Endothelial cell of umbilical vein (primary cell): Measurements from ENCODE around the gene CARD16. TPM values are rescaled to one million over a fixed set of nuclear protein-coding genes. Genes with fewer than 3 reads are reported as not detected.

Experiments
- BruUV-seq: library from RNA; stranded (reverse); fragments of 400-500 nt; replicated peaks from 2 replicates; lab custom pipeline; 2021; lab: Mats Ljungman, UMichigan
- CTCF ChIA-PET: fragments of 300-600, 350-600 bp; sonication (Branson Sonifier 250); formaldehyde crosslinking; loops from one replicate; lab custom pipeline; 2021; ENCODE audit warnings: antibody characterized with exemption, inconsistent platforms; lab: Charles Lee
- POLR2A ChIA-PET: fragments of 300-600, 350-600 bp; sonication (Branson Sonifier 250); formaldehyde crosslinking; loops from one replicate; lab custom pipeline; 2021; ENCODE audit warnings: antibody characterized with exemption, inconsistent platforms; lab: Charles Lee
- DNase-seq: peaks from one replicate; pipeline ENCODE4 v3.0.0-alpha.2; 2011; ENCODE audit warnings: low read depth, low spot score
- FAIRE-seq: peaks from 2 replicates; lab custom pipeline; 2011; peaks lifted over from hg19 to GRCh38; lab: Jason Lieb, UNC
- H2AFZ ChIP-seq: 2 replicates; pipeline ENCODE4 v1.6.0; 2012; ENCODE audit warnings: low read depth, low read length, control low read depth, inconsistent platforms
- H3K27ac ChIP-seq: 2 replicates; pipeline ENCODE4 v1.5.1; 2011; ENCODE audit warnings: low read depth, mild to moderate bottlenecking, control low read depth, low read length, moderate library complexity; ENCODE audit not compliant: insufficient read depth
- H3K27me3 ChIP-seq, 2 experiments: 2 replicates each; pipeline versions ENCODE4 v1.6.0 to v1.6.1; 2011; ENCODE audit warnings: low read length in 2 of 2, mixed read lengths in 1 of 2; ENCODE audit not compliant: control insufficient read depth in 2 of 2, insufficient read depth in 2 of 2
- H3K36me3 ChIP-seq, 2 experiments: 2 replicates in 1 of 2; 3 replicates in 1 of 2; pipeline ENCODE4 v1.5.1; 2011; ENCODE audit warnings: low read length in 2 of 2, mild to moderate bottlenecking in 1 of 2, moderate library complexity in 1 of 2; ENCODE audit not compliant: control insufficient read depth in 2 of 2, insufficient read depth in 2 of 2; ENCODE audit errors: extremely low read depth in 1 of 2
- H3K4me1 ChIP-seq: 3 replicates; pipeline ENCODE4 v1.5.1; 2011; ENCODE audit warnings: mild to moderate bottlenecking, low read length; ENCODE audit not compliant: control insufficient read depth, insufficient read depth; ENCODE audit errors: extremely low read depth
- H3K4me2 ChIP-seq: 2 replicates; pipeline ENCODE4 v1.6.1; 2011; ENCODE audit warnings: low read length, control low read depth, mixed read lengths; ENCODE audit not compliant: insufficient read depth
- H3K4me3 ChIP-seq, 3 experiments: fragments of 200-600 bp in 1 of 3; sonication (generic), shearing (Covaris generic) in 1 of 3; replicated peaks in 1 of 3; 2 replicates each; pipeline ENCODE4 v1.5.1; 2011 to 2016; ENCODE audit warnings: control low read depth in 3 of 3, low read length in 3 of 3, mild to moderate bottlenecking in 2 of 3, inconsistent platforms in 1 of 3, low read depth in 1 of 3, moderate library complexity in 1 of 3; ENCODE audit not compliant: insufficient read depth in 1 of 3
- H3K79me2 ChIP-seq: 2 replicates; pipeline ENCODE4 v1.6.0; 2012; ENCODE audit warnings: low read length, inconsistent platforms; ENCODE audit not compliant: control insufficient read depth, insufficient read depth
- H3K9ac ChIP-seq: replicated peaks from 2 replicates; pipeline ENCODE3; 2011; ENCODE audit warnings: low read length, control low read depth; ENCODE audit not compliant: insufficient read depth; ENCODE audit errors: extremely low read depth
- H3K9me1 ChIP-seq: replicated peaks from 3 replicates; pipeline ENCODE4 v1.6.0; 2011; ENCODE audit warnings: mild to moderate bottlenecking, low read length; ENCODE audit not compliant: control insufficient read depth, insufficient read depth; ENCODE audit errors: extremely low read depth
- H3K9me3 ChIP-seq: replicated peaks from 2 replicates; pipeline ENCODE4 v1.5.1; 2012; ENCODE audit warnings: low read length, inconsistent platforms; ENCODE audit not compliant: control insufficient read depth, insufficient read depth
- H4K20me1 ChIP-seq: replicated peaks from 2 replicates; pipeline ENCODE3; 2011; ENCODE audit warnings: mild to moderate bottlenecking, low read length; ENCODE audit not compliant: control insufficient read depth, insufficient read depth; ENCODE audit errors: extremely low read depth
- EZH2 ChIP-seq: IDR thresholded peaks from 2 replicates; pipeline ENCODE4 v1.6.1; 2012; ENCODE audit warnings: borderline replicate concordance, low read depth, mild to moderate bottlenecking, moderate library complexity, low read length, inconsistent platforms; ENCODE audit not compliant: severe bottlenecking
- FOS ChIP-seq: IDR thresholded peaks from 2 replicates; pipeline ENCODE4 v1.6.1; 2011; ENCODE audit warnings: mild to moderate bottlenecking, low read length, moderate library complexity, borderline replicate concordance; ENCODE audit not compliant: insufficient read depth
- GATA2 ChIP-seq: IDR thresholded peaks from 2 replicates; pipeline ENCODE4 v1.7.0; 2011; ENCODE audit warnings: low read depth, mild to moderate bottlenecking, moderate library complexity, mixed read lengths, low read length; ENCODE audit not compliant: insufficient read length, insufficient read depth
- JUN ChIP-seq: IDR thresholded peaks from 2 replicates; pipeline ENCODE4 v1.6.1; 2011; ENCODE audit warnings: borderline replicate concordance, low read depth; ENCODE audit not compliant: insufficient read length, insufficient read depth
- MAX ChIP-seq: IDR thresholded peaks from 2 replicates; pipeline ENCODE4 v1.6.1; 2011; ENCODE audit not compliant: insufficient read depth, insufficient read length
- MYC ChIP-seq: IDR thresholded peaks from one replicate; pipeline ENCODE4 v1.6.1; 2011; ENCODE audit warnings: mild to moderate bottlenecking, low read depth, low read length
- POLR2A ChIP-seq: IDR thresholded peaks from 2 replicates; pipeline ENCODE4 v1.6.1; 2012; ENCODE audit warnings: low read depth, mild to moderate bottlenecking, control low read depth, low read length
- POLR2AphosphoS5 ChIP-seq: IDR thresholded peaks from 2 replicates; pipeline ENCODE4 v1.6.1; 2012; ENCODE audit warnings: low read depth, mild to moderate bottlenecking, control low read depth, low read length, moderate library complexity; ENCODE audit not compliant: insufficient read depth
- dilution Hi-C: fragments of 300-500 bp; cut with MboI; formaldehyde crosslinking; loops from one replicate; pipeline ENCODE4 v1.15.0; 2019; ENCODE audit warnings: low sequenced_read_pairs; ENCODE audit not compliant: extremely low pct_ligation_motif_present
- intact Hi-C: fragments of 100-400 bp; cut with micrococcal nuclease; formaldehyde crosslinking; loops from one replicate; pipeline ENCODE4 v1.10.0; 2022
- polyA plus RNA-seq, 4 experiments: library from polyadenylated mRNA; depleted of rRNA in 3 of 4; stranded (reverse) in 3 of 4; unstranded in 1 of 4; fragments of >200 nt; gene quantifications; 2 replicates each; pipeline versions ENCODE4 v1.2.1 to v1.2.3, GENCODE V29; 2011 to 2012; ENCODE audit warnings: missing spikeins in 1 of 4
- total RNA-seq: library from RNA; stranded (reverse); gene quantifications from 2 replicates; pipeline ENCODE4 v1.2.3, GENCODE V29; 2021
- TF ChIP-seq, protein P1 (sequence below), 2 donors: IDR thresholded peaks; 1 replicate in 1 of 2; 2 replicates in 1 of 2; pipeline ENCODE4 v1.5.1; 2011; ENCODE audit warnings: low read length in 2 of 2, mild to moderate bottlenecking in 2 of 2, moderate library complexity in 2 of 2, control low read depth in 1 of 2, inconsistent platforms in 1 of 2, low read depth in 1 of 2; ENCODE audit not compliant: insufficient read depth in 1 of 2; ENCODE audit errors: extremely low read depth in 1 of 2

Gene CARD16
- total and polyA plus RNA-seq, 2 donors (not counting 3 experiments of a cell fraction or from before 2014, with no cell fraction given): 26.8 to 76.6 TPM

DNA sequence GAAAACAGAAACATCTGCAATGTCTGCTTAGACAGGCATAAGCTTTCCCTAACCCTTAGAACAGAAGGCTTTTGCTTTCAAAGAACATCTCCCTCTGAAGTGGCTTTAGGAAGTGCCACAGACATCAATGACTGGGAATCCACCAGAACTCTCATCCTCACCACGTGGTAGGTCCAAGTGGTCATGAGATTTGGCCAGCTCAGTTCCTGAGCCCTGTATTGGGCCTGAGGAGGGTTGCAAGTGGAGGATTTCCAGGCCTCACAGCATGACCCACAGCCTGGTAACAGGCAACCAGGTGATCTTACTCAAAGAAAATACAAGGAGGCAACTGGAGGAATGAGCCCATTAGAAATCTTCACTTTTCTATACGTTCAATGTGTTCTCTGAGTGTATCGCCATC is 11.8 kb downstream of the CARD16 start:
- no peaks in the 10 kb centered on the region for H3K36me3 ChIP-seq
- H3K9ac ChIP-seq: no peak overlapping the region
- H3K9me3 ChIP-seq: no peaks in the 10 kb centered on the region
- ChIA-PET CTCF (interaction anchor here (1.7 kb wide), 1 partner anchor 14 kb away, joined by 4 read pairs; no protein-coding TSS in a partner anchor), POLR2A (no interaction called here)
- no peak for FAIRE-seq
- no peak overlapping the region for H3K4me2 ChIP-seq
- no peak for DNase-seq
- intact Hi-C loops (no loop called here), dilution Hi-C loops (no loop called here)
- no peaks in the 10 kb centered on the region for H3K9me1 ChIP-seq
- H3K27ac ChIP-seq: no peak overlapping the region
- no peaks in the 10 kb centered on the region for H4K20me1 ChIP-seq
- peaks cover 2% of the 10 kb centered on the region for H3K4me1 ChIP-seq
- no peak overlapping the region for H3K4me3 ChIP-seq
- no TSS peak for BruUV-seq
- no peaks in the 10 kb centered on the region for H3K27me3 ChIP-seq
- no peak for TF ChIP-seq MAX
- TF ChIP-seq, protein P1, sequence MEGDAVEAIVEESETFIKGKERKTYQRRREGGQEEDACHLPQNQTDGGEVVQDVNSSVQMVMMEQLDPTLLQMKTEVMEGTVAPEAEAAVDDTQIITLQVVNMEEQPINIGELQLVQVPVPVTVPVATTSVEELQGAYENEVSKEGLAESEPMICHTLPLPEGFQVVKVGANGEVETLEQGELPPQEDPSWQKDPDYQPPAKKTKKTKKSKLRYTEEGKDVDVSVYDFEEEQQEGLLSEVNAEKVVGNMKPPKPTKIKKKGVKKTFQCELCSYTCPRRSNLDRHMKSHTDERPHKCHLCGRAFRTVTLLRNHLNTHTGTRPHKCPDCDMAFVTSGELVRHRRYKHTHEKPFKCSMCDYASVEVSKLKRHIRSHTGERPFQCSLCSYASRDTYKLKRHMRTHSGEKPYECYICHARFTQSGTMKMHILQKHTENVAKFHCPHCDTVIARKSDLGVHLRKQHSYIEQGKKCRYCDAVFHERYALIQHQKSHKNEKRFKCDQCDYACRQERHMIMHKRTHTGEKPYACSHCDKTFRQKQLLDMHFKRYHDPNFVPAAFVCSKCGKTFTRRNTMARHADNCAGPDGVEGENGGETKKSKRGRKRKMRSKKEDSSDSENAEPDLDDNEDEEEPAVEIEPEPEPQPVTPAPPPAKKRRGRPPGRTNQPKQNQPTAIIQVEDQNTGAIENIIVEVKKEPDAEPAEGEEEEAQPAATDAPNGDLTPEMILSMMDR (IDR thresholded peaks at IDR 0.05; ENCODE audit: extremely low read depth in 1 of 2, insufficient read depth in 1 of 2, low read depth in 1 of 2, low read length in 2 of 2): no peak
- no peak overlapping the region for H2AFZ ChIP-seq
- H3K79me2 ChIP-seq: no peaks in the 10 kb centered on the region

- Histone ChIP-seq H3K9me3 (no peaks in the 10 kb centered on the region), H3K27me3 (no peaks in the 10 kb centered on the region), H3K79me2 (no peaks in the 10 kb centered on the region), H3K27ac (no peak overlapping the region), H3K4me1 (peaks cover 2% of the 10 kb centered on the region), H3K4me2 (no peak overlapping the region), H3K9me1 (no peaks in the 10 kb centered on the region), H3K9ac (no peak overlapping the region), H4K20me1 (no peaks in the 10 kb centered on the region), H2AFZ (no peak overlapping the region), H3K36me3 (no peaks in the 10 kb centered on the region), H3K4me3 (no peak overlapping the region)
- no peak for DNase-seq
- no peak for FAIRE-seq
- dilution Hi-C loops: no loop called here
- POLR2A ChIA-PET: no interaction called here
- TF ChIP-seq EZH2 (no peak), MYC (no peak), POLR2A (no peak), MAX (no peak), POLR2AphosphoS5 (no peak), GATA2 (no peak), FOS (no peak), JUN (no peak)
- TF ChIP-seq, protein P1 (IDR thresholded peaks at IDR 0.05; ENCODE audit: extremely low read depth in 1 of 2, insufficient read depth in 1 of 2, low read depth in 1 of 2, low read length in 2 of 2): no peak
- CTCF ChIA-PET: interaction anchor here (1.7 kb wide), 1 partner anchor 14 kb away, joined by 4 read pairs; no protein-coding TSS in a partner anchor
- no TSS peak for BruUV-seq
- intact Hi-C loops: no loop called here
These were observed 12.6 kb downstream of the CARD16 start for GRCh38 chr11:105032495-105032894.
